ENCODE data around the gene NAALADL2.
A peak's percentile ranks its signal among the peaks of the same experiment; 100 is the strongest.
"Not testable (repeated sequence)": the region's sequence is repeated elsewhere in the genome, so short reads cannot be mapped to it uniquely, and the experiment has no call there.

The NAALADL2 gene

DNA sequence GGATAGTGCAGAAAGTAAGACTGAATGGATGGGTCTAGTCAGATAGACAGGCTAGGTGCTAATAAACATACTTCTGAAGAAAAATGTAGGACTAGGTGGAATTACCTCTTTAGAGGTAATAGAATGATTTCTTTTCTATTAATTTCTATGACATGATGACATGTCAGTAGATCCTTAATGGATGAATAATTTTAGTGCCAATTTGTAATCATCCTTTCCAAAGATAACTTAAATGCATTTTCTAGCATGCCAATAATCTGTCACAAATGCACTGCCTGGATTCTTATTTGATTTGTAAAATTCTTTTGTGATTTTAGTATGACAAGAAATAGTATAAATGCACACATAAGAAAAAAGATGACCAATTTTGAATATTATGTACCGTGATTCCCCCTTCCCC lies 356.7 kb downstream of the NAALADL2 start:
- DNase-seq = no peak

DNA sequence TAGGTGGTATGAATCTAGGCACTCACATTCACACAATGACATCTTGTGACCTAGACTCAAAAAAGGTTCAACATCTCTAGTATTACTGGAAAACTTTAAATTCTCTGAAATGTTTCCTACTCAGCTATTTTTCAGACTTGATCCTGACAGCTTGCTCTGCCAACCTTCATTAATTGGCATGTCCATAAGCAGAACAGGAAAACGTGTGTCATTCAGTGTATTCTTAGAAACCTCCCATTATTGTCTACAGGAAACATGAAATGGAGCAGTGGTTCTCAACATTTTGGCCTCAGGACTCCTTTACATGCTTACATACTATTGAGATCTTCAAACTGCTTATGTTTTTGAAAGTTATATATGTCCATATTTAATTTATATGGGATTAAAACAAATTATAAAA lies 363.2 kb downstream of the NAALADL2 start:
- DNase-seq = no peak

DNA sequence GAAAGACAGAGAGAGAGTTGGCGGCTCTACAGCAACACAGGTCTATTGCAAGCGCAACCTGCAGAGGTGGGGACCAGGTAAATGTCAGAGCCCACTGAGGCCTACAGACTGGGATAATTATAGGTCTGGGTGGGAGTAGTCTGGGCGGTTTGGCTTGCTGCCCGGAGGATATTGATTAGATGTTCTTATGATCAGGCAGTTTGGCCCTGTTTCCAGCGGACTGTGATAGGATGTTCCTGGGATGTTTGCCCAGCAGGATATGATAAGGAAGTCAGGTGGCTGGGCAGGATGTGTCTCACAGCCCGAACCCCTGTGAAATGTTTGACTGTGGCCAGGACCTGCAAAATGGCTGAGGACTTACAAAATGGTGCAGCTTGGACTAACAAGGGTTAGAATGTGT lies 364.9 kb downstream of the NAALADL2 start:
- no peak for DNase-seq

DNA sequence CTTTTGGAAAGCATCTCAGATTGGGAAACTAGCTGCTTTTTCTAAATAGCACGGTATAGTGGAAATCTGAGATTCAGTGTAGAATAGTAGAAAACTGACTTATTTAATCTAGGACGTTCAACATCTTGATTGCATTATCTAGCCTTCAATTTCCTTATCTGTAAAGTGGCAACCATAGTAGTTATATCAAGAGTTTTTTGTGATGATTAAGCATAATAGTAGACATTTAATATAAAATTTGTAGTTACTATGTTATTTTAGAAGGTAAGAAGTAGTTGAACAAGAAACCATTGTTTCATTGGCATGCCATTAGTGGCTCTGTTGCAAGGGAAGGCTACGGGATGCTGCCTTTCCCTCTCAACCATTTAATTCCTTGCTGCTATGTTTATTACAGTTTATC lies 367.3 kb downstream of the NAALADL2 start:
- DNase-seq = no peak

DNA sequence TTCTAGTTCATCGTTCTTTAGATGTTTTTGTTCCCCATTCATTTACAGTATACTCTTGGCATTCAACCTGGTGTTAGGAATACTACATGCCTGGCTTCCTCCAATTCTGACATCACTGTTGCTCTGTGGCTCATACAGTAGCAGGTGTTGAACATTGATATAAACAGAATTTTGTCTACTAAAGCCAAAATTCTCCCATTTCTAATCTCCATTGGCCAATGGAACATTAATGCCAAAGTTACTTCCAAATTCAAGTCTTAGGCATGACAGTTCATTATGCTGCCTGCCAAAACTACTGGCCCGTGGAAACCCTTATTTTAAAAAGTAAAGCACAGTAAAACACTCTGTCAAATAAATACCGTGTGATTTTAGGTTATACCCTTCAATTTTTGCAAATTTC lies 368.0 kb downstream of the NAALADL2 start:
- no peak for DNase-seq

DNA sequence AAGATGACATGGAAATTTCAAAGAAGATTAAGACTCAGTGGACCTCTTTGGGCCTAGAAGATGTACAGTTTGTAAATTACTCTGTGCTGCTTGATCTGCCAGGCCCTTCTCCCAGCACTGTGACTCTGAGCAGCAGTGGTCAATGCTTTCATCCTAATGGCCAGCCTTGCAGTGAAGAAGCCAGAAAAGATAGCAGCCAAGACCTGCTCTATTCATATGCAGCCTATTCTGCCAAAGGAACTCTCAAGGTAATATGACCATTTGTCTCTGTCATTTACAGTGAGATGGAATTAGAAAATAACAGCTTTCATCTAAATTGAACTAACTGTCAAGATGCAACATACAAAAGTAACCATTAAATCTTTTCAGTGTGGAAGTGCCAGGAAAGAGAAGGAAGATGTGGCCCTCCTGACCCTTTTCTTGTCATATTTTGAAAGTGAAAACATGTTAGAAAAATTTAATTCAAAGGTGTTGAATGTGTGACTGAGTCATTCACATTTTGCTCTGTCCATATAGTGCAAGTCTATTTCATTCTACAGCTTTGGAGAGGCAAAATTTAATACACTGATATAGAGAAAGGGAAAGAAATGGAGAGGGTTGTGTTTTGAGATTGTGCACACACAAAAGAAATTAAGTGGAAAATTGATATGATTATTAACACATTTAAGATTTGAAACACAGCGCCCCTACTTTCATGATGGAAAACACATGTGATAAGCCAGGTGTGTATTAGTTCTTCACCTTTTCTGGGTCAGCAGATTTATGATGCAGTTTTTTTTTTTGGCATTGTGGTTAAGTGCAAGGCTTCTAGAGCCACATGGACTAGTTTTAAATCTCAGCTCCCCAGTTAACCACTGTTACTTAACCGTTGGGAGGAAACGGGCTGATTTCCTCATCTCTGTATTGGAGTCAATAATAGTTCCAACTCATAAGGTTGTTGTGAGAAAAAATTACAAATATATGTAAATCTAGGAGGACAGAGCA lies 375.1 kb downstream of the NAALADL2 start:
- DNase-seq = no peak

DNA sequence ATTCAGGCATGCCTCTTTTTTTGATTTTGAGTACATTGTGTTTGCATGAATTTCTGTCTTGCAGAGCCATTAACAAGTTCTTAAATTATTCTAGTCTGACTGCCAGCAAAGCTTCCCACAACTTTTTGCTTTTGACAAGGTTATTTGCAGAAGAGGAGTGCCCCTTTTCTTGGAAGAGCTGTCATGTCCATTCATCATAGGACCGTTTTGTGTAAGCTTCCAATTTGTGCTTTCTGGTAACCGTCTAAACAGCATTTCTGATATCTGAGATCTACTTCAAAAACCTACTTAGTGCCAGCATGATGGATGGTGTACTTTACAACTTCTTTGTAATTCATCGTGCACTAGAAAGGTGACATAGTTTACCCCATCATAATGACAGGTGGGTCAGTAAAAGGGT lies 379.7 kb downstream of the NAALADL2 start:
- DNase-seq = no peak

DNA sequence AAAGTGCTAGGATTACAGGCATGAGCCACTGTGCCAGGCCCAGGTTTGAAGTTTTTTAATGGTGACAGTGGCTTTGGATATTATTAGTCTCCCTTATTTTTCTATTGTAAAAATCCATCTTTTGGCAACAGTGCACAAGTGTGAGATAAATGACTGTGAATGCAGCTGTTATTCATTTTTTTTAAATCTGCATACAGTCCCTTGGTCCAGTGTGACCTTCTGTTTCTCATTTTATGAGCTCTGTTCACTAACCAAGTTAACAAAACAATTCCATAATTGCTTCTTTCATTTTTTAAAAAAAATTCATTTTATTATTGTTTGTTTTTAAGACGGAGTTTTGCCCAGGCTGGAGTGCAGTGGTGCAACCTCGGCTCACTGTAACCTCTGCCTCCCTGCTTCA lies 381.8 kb downstream of the NAALADL2 start:
- DNase-seq = no peak

DNA sequence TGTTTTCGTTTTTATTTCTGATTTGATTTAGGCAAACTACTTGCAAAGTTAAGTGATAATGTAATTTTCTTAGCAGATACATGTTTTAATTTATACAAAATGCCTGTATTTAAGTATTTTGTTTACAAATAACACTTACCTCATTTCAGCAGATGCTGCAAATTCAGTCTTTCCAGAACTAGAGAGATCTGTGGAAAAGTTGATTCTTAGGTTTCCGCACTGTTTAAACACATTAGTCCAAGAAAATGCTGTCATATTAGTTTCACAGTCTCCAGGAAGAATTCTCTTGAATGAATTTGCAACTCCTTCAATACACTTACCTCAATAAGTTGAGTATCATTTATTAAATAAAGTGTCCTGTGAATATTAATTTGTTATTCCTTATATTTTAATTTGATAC lies 383.1 kb downstream of the NAALADL2 start:
- DNase-seq = no peak

DNA sequence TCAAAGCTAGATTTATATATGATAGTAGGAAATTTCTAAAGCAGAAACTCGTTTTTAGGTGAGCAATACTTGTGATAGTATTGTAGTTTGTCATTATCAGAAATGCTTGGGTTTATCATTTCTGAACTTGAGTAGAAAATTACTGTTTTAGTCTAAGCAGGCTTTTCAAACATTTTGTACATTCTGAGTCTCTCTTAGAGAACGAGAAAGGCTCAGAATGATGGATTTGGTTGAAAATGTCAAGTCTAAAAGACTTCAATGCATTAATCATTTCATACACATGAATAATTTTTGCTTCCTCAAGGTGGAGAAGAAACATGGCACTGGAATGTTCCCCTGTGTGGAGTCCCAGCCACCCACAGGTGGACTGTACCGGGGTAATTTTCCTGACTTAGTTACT lies 387.1 kb downstream of the NAALADL2 start:
- DNase-seq = no peak

DNA sequence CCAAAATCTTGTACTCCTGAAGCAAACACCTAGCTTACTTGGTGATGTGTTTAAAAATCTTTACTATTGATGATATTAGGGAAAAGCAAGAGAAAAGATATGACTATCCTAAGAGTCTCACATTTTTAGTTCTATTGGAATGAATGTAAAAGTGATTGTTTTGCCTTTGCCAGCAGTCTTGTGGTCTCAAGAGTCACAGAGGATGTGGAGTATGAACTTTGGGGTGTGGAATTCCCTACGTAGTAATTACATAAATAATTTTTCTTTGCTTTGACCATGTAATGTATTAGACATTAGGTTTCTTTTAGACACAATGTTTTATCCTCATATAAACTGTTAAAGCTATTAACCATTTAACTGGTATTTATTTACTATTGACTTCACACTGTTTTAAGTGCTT lies 387.6 kb downstream of the NAALADL2 start:
- DNase-seq = no peak

DNA sequence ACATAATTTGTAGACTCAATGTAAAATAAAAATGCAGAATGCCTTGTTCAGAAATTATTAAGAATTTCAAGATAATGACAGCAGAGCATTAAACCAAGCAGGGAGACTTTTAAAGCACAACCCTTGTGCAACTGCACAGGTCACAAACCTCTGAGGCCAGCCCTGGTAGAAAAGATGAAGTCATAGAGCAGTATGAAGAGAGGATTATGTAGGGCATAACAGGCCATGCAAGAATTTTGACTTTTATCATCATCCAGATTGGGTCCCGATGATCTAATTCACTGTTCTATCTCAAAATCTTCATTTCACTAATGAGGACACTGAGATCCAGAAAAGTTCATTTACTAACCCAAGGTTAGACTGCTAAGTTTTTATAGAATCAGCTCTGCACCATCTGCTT lies 388.5 kb downstream of the NAALADL2 start:
- no peak for DNase-seq

DNA sequence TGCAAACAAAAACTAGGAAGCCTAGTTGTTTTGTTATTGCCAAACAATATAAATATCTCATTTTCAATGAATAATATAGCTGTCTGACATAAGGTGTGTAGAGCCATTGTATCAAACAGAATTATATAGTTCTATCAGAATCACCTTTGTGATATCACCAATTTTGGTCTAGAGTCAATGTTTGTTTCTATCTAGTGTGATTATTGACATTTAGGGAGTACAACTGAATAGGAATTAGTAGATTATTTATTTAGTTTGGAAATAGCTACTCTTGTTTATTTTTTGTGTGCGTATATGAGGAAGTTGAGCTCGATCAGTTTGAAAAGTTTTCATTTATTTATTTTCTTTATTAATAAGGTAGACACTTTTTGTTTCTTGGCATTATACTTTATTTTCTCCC lies 389.7 kb downstream of the NAALADL2 start:
- no peak for DNase-seq

DNA sequence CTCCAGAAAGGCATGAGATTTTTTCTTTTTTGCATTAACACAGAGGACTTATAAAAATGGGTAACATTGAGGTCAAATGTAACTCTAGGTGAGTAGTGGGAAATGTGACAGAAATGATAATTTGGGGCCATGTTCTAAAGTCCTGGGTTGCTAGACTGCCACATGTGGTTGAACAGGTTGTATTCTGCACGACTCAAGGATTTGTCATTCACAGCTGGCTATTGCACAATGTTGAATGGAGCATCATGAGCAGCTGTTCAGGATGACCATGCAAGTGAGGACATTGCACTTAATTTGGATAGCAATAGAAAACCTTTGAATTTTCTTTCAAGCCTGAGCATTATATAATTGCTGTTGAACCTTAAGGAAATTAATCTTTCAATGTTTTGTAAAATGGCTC lies 396.6 kb downstream of the NAALADL2 start:
- no peak for DNase-seq

DNA sequence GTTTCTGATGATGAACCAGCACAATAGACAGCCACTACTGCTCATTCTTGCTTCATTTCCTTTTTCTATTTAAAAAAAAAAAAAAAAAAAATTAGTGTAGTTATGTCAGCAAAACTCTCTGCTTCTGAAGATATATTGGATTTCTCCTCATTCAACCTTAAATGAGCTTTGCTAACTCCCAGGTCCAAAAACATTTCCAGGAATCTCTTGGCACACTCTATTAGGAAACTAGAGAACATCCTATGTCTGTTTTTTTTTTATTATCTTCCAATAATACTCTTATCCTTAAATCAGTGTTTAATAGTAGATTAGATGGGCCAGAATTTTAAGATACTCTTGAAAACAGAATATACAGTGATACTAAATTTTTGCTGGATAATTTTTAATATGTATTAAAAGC lies 398.0 kb downstream of the NAALADL2 start:
- no peak for DNase-seq

DNA sequence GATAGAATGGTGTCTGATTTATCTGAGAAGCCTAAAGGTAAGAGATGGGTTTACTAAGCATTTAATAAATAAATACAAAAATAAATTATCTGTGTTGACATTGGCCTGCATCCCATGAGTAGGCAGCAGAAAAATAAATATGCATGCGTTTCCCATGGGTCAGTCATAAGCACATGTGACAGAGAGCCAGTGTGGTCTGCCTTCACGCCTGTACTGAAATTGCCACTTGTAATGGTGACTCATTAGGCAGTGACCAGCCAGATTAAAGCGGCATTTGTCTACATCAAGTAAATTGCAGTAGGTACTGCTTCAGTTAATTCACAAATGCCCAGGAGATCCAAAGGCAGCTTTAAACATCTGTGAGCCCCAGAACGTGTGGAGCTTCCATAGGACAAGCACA lies 399.6 kb downstream of the NAALADL2 start:
- no peak for DNase-seq

DNA sequence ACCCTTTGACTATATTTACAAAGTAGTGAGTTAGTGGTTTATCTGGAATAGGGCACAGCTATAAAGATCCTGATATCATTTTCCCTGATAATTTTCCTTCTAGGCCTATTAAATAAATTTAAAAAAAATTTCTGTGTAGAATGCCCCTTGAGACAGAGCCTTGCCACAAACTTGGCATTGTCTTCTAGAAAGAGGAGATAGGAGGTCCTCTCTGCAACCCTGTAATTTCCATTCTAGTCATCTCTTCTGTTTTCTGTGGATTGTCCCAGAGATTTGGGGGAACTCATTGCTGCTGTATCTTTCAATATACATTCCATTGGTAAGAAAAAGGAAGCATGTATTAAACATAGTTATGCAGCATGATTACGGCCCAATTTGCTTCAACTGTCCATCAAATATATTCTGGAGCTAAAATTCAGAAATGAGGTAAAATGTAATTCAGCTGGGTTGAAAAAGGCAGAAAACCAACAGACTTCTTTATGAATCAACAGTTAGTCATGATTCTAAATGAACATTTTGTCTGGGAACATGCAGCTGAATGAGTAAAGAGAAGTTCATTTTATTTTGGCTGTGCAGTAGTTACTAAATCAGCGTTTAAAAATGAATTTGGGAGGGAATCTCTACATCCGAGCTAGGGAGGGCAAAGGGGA lies 401.1 kb downstream of the NAALADL2 start:
- no peak for DNase-seq

DNA sequence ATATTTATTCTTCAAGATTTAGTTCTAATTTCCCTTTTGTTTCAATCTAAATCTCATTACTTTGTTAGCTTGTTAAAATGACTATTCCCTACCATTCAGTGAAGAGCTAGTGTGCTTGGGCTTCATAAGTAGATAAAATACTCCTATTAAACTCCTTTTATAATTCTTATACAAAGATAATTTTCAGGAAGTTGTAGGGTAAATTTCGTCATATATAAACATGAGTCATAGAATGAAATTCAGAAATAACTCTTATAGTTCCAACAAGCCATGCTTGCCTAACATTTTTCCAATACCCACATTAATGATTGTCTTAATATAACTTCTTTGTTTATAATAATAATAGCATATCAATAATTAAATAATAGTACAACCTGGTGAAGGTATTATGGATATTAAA lies 407.3 kb downstream of the NAALADL2 start:
- no peak for DNase-seq

DNA sequence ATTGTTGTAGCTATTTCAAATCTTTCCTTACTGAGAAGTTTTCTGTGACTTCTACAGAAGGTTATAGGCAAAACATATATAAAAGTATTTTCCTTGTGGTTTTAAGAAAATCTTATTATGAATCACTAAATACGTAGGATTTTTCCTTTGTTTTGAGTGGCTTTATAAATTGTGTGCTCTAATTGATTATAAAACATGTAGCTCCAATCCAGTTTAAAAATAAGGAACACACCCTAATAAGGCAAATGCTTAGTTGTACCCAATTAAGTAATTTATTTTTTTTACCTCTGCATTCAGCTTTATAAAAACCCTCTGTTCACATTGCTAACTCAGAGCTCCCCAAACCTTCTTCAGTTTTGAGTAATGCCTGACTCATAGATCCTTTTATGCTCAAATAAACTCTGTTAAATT lies 408.0 kb downstream of the NAALADL2 start:
- no peak for DNase-seq

DNA sequence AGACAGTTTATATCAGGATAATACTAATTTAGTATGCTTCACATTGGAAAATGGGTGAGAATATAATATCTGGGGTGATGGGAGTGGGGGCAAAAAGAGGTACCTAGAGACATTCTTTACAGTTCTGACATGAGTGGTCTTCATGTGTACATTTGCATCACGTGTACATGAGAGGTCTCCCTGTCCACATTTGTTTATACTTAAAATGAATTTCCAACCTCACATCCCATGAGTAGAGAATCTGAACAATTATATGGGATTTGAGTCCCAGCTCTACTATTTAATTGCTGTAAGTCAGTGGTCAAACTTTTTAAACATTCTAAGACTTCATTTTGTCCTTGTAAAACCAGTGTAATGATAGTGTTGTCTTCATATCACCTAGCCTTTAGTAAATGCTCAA lies 408.4 kb downstream of the NAALADL2 start:
- DNase-seq = no peak

DNA sequence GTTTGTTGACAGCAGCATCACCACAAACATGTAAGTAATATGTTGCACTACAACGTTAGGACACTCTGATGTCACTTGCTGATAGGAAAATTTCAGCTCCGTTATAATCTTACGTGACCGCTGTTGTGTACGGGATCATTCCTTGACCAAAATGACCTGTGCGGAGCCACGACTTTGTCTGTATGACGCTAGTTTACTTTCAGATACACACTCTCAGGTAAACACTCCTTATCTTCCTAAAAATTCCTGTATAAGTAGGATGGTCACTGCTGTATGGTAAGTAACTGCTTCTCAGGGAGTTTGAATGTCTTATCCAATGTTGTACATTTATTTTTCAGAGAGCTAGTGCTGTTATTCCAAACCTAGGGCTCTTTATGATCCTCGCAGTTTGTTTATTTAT lies 410.3 kb downstream of the NAALADL2 start:
- DNase-seq = no peak

DNA sequence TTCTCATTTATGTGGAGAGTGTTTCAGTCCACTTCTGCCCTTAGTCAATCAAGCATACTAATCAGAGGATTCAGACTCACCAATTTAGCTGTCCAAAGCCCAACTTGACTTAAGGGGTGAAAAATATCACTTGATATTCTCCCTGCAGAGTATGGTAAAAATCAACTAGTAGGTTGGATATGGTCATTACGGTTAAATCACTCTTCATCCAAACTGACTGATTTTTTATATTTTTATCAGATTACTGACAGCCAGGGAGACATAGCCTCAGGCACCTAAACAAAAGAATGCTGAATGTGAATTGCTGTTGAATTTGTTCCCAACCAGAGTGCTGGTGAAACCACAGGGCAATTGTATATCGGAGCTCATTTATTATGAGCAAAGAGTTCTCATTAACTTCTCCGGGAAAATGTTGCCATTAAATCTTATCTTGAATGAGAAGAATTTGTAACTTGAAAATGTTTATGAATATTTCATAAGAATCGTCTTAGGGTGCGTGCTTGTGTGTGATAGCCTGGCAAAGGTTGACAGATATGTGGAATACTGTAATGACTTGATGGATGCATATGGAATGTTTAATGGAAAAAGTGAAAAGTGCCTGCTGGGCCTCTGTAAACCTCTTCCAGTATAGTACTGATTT lies 411.2 kb downstream of the NAALADL2 start:
- peak; percentile 60 to 92 for DNase-seq

DNA sequence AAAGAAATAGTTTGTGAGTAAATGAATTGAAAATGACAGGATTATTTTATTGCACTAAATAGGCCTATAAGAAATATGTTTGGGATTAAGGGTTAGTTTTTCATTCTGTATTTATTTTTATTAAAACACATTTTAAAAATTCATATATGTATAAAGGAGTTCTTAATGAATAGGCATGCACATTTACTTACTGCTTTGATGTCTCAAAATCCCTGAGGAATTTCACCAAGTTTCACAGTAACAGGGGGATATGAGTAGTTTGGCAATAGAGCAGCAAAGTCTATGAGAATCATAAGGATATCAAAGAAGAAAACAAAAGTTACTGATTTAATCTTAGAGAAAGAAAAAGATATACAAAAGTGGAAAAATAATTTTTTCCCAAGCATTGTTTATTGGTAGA lies 411.7 kb downstream of the NAALADL2 start:
- no peak for DNase-seq

DNA sequence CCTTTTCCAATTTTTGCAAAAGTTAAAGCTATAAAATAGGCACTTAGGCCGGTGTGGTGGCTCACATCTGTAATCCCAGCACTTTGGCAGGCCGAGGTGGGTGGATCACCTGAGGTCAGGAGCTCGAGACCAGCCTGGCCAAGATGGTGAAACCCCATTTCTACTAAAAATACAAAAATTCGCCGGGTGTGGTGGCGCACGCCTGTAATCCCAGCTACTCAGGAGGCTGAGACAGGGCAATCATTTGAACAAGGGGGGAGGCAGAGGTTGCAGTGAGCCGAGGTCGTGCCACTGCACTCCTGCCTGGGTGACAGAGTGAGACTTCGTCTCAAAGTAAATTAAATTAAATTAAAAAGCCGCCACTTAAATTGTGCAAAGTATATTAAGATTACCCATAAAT lies 412.3 kb downstream of the NAALADL2 start:
- DNase-seq = not testable (repeated sequence)
